Measurements from ENCODE around the gene DEXI. TPM values are rescaled to one million over a fixed set of nuclear protein-coding genes. Genes with fewer than 3 reads are reported as not detected.

The DEXI gene
- total and polyA plus RNA-seq, 2 of the 13 experiments (the other 11 are each of a cell fraction or from before 2014, with no cell fraction given) = 51.5 to 70.4 TPM

DNA sequence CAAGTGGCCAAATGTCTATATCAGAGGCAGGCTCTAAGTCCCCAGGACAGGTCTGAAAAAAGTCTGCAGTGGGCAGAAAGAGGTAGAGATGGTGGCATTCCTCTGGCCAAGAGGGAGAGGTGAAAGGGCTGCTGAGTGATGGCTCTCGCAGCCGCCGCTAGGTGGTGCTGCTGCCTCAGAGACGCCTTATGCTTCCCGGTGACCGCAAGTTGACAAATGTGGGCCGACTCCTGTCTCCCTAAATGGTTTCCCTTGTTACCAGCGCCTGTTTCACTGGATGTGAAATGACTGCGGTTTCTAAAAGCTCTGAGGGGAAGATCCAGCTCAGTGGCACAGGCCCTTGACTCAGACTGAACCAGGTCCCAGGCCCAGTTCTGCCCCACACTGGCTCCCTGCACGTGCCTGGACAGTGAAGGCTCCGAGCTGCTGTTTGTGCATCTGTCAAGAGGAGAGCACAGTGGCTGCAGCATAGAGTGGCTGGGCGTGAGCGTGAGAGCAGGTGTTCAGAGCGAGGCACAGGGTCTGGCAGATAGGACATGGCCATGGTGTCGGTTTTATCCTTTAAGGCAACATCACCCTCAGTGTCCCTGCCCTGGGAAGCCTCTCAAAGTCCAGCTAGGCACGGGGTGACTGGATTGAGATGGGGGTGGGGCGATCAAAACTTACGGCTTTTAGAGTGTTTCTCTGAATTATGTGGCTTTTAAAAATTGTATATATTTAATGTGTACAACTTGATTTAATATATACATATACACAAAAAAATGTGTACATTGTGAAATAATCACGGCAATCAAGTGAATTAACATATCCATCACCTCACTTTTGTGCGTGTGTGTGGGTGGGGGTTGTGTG is 22.0 kb upstream of the DEXI start (continued):
- TF ChIP-seq ZNF431 (CRISPR knock-in tag; IDR thresholded peaks at IDR 0.05; ENCODE audit: borderline replicate concordance, low read depth) (no peak), SMARCC2 (IDR thresholded peaks at IDR 0.05) (no peak), ZNF446 (CRISPR knock-in tag; IDR thresholded peaks at IDR 0.05) (no peak), ARNT (IDR thresholded peaks at IDR 0.05) (no peak), ZZZ3 (CRISPR knock-in tag; IDR thresholded peaks at IDR 0.05; ENCODE audit: borderline replicate concordance) (no peak), ZNF225 (CRISPR knock-in tag; IDR thresholded peaks at IDR 0.05) (peak; percentile 64), HNRNPL (IDR thresholded peaks at IDR 0.05; ENCODE audit: low read depth, low read length) (no peak), FOXK1 (CRISPR knock-in tag; IDR thresholded peaks at IDR 0.05; ENCODE audit: borderline replicate concordance, low read depth) (no peak), POLR2A (IDR thresholded peaks at IDR 0.05; ENCODE audit: insufficient read depth in 1 of 2, low read depth in 2 of 2, low read length in 2 of 2) (no peak), ZNF235 (CRISPR knock-in tag; IDR thresholded peaks at IDR 0.05; ENCODE audit: borderline replicate concordance) (no peak), STAT5B (CRISPR knock-in tag; IDR thresholded peaks at IDR 0.05) (no peak), NFYC (CRISPR knock-in tag; IDR thresholded peaks at IDR 0.05) (no peak), CHD2 (IDR thresholded peaks at IDR 0.05; ENCODE audit: low read depth, low read length) (peak; percentile 58; the same call in 1 of the 2 replicates), TBL1XR1 (IDR thresholded peaks at IDR 0.05; ENCODE audit: borderline replicate concordance, low read length, partially characterized antibody) (no peak), SOX6 (IDR thresholded peaks at IDR 0.05) (no peak), SOX6 (CRISPR knock-in tag; IDR thresholded peaks at IDR 0.05) (no peak; the same call in 1 of the 2 replicates), SAP130 (CRISPR knock-in tag; IDR thresholded peaks at IDR 0.05; ENCODE audit: low read depth) (peak; percentile 60; the same call in 1 of the 2 replicates), ZNF672 (CRISPR knock-in tag; IDR thresholded peaks at IDR 0.05) (no peak), AGO1 (IDR thresholded peaks at IDR 0.05; ENCODE audit: low read depth, low read length, poor library complexity, severe bottlenecking) (no peak), EHMT2 (IDR thresholded peaks at IDR 0.05; ENCODE audit: borderline replicate concordance, low read depth, low read length) (no peak), GATAD1 (CRISPR knock-in tag; IDR thresholded peaks at IDR 0.05) (peak; percentile 46; the same call in 1 of the 2 replicates)
- TF ChIP-seq, protein P1, sequence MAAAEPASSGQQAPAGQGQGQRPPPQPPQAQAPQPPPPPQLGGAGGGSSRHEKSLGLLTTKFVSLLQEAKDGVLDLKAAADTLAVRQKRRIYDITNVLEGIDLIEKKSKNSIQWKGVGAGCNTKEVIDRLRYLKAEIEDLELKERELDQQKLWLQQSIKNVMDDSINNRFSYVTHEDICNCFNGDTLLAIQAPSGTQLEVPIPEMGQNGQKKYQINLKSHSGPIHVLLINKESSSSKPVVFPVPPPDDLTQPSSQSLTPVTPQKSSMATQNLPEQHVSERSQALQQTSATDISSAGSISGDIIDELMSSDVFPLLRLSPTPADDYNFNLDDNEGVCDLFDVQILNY (CRISPR knock-in tag; conservative IDR thresholded peaks at IDR 0.05) = no peak
- TF ChIP-seq, protein P2, sequence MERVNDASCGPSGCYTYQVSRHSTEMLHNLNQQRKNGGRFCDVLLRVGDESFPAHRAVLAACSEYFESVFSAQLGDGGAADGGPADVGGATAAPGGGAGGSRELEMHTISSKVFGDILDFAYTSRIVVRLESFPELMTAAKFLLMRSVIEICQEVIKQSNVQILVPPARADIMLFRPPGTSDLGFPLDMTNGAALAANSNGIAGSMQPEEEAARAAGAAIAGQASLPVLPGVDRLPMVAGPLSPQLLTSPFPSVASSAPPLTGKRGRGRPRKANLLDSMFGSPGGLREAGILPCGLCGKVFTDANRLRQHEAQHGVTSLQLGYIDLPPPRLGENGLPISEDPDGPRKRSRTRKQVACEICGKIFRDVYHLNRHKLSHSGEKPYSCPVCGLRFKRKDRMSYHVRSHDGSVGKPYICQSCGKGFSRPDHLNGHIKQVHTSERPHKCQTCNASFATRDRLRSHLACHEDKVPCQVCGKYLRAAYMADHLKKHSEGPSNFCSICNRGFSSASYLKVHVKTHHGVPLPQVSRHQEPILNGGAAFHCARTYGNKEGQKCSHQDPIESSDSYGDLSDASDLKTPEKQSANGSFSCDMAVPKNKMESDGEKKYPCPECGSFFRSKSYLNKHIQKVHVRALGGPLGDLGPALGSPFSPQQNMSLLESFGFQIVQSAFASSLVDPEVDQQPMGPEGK (CRISPR knock-in tag; IDR thresholded peaks at IDR 0.05) = no peak
- TF ChIP-seq, protein P3, sequence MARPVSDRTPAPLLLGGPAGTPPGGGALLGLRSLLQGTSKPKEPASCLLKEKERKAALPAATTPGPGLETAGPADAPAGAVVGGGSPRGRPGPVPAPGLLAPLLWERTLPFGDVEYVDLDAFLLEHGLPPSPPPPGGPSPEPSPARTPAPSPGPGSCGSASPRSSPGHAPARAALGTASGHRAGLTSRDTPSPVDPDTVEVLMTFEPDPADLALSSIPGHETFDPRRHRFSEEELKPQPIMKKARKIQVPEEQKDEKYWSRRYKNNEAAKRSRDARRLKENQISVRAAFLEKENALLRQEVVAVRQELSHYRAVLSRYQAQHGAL (CRISPR knock-in tag; IDR thresholded peaks at IDR 0.05; ENCODE audit: not compliant biosample characterization) = peak; percentile 79
- TF ChIP-seq, protein P4, sequence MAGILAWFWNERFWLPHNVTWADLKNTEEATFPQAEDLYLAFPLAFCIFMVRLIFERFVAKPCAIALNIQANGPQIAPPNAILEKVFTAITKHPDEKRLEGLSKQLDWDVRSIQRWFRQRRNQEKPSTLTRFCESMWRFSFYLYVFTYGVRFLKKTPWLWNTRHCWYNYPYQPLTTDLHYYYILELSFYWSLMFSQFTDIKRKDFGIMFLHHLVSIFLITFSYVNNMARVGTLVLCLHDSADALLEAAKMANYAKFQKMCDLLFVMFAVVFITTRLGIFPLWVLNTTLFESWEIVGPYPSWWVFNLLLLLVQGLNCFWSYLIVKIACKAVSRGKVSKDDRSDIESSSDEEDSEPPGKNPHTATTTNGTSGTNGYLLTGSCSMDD (CRISPR knock-in tag; IDR thresholded peaks at IDR 0.05) = no peak
- TF ChIP-seq, protein P5, sequence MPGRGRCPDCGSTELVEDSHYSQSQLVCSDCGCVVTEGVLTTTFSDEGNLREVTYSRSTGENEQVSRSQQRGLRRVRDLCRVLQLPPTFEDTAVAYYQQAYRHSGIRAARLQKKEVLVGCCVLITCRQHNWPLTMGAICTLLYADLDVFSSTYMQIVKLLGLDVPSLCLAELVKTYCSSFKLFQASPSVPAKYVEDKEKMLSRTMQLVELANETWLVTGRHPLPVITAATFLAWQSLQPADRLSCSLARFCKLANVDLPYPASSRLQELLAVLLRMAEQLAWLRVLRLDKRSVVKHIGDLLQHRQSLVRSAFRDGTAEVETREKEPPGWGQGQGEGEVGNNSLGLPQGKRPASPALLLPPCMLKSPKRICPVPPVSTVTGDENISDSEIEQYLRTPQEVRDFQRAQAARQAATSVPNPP (CRISPR knock-in tag; IDR thresholded peaks at IDR 0.05) = no peak
